HG02938 (cell line): ENCODE results near the gene ANO2.

Source experiments
- ATAC-seq: cut with Tn5 transposase; IDR thresholded peaks from one replicate; pipeline ENCODE4 v1.9.1; 2021; ENCODE audit warnings: mild to moderate bottlenecking, moderate library complexity; ENCODE audit not compliant: unreplicated experiment

Gene ANO2

GRCh38 chr12:5945071-5946008 lies at the start of gene ANO2:
TSS of gene ANO2 (minus strand) at chr12:5945259. CDS start at chr12:5945217, 42 bp downstream.
- ATAC-seq: no peak

GRCh38 chr12:5989621-5990020 lies 44.6 kb upstream of the ANO2 start:
- no peak for ATAC-seq

GRCh38 chr12:5988659-5989116 lies 43.6 kb upstream of the ANO2 start:
- no peak for ATAC-seq

- no peak for ATAC-seq
Measured at GRCh38 chr12:5988088-5988487, 43.0 kb upstream of the ANO2 start.

- no peak for ATAC-seq
Measured at GRCh38 chr12:5987573-5987972, 42.5 kb upstream of the ANO2 start.

GRCh38 chr12:5985471-5985870 lies 40.4 kb upstream of the ANO2 start:
- ATAC-seq: no peak

- ATAC-seq: no peak
Measured at GRCh38 chr12:5984873-5985272, 39.8 kb upstream of the ANO2 start.

- ATAC-seq: no peak
Measured at GRCh38 chr12:5982106-5982505, 37.0 kb upstream of the ANO2 start.

GRCh38 chr12:5977556-5977955 lies 32.5 kb upstream of the ANO2 start:
- ATAC-seq: no peak

GRCh38 chr12:5976711-5977110 lies 31.7 kb upstream of the ANO2 start:
- ATAC-seq: no peak

- no peak for ATAC-seq
Measured at GRCh38 chr12:5976196-5976595, 31.1 kb upstream of the ANO2 start.

GRCh38 chr12:5973461-5974115 lies 28.5 kb upstream of the ANO2 start:
- no peak for ATAC-seq

- ATAC-seq: no peak
Measured at GRCh38 chr12:5972387-5972786, 27.3 kb upstream of the ANO2 start.

GRCh38 chr12:5971194-5971850 lies 26.3 kb upstream of the ANO2 start:
- ATAC-seq: no peak

GRCh38 chr12:5969974-5970690 lies 25.1 kb upstream of the ANO2 start:
- ATAC-seq: no peak

- no peak for ATAC-seq
Measured at GRCh38 chr12:5969156-5969973, 24.3 kb upstream of the ANO2 start.

GRCh38 chr12:5967645-5968415 lies 22.8 kb upstream of the ANO2 start:
- ATAC-seq: no peak

GRCh38 chr12:5966486-5967095 lies 21.5 kb upstream of the ANO2 start:
- ATAC-seq: no peak

GRCh38 chr12:5965950-5966383 lies 20.9 kb upstream of the ANO2 start:
- no peak for ATAC-seq
